Fibroblast of skin of left biceps (primary cell): ENCODE results near the gene OS9.

Experiments
- DNase-seq, 2 experiments: peaks; one replicate each; pipeline ENCODE4 v3.0.0-alpha.2; 2013; ENCODE audit warnings: low read depth in 2 of 2

OS9 gene

GRCh38 chr12:57735952-57736740, 42.2 kb downstream of the OS9 start:
- DNase-seq, result no peak

GRCh38 chr12:57736741-57737466, 43.0 kb downstream of the OS9 start:
- no peak for DNase-seq

DNA sequence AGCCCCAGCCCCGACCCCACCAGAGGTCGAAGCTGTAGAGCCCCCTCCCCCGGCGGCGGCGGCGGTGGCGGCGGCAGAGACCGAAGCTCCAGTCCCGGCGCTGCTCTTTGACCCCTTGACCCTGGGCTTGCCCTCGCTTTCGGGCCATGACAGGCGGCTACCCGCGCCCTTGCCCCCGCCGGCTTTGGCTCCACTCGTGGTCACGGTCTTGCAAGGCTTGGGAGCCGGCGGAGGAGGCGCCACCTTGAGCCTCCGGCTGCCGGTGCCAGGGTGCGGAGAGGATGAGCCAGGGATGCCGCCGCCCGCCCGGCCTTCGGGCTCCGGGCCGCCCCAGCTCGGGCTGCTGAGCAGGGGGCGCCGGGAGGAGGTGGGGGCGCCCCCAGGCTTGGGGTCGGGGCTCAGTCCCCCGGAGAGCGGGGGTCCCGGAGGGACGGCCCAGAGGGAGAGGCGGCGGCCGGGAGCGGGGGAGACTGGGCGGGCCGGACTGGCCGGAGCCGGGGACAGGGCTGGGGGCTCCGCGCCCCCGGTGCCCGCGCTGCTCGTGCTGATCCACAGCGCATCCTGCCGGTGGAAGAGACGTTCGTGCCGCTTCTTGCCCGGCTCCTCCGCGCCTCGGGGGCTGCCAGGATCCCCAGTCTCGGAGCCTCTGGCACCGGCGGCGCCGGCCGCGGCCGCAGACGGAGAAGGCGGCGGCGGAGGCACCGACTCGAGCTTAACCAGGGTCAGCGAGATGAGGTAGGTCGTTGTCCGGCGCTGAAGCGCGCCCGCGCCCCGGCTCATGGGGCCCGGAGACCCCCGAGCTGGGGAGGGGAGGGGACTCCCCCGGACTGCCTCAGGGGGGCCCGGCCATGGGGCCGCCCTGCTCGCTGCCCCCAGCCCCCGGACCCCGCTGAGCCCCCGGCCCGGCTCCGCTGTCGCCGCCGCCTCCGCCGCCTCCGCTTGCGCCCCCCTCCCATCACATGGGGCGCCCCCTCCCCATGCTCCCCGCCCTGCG, 43.8 kb downstream of the OS9 start:
- DNase-seq, result no peak

GRCh38 chr12:57738661-57739237, 44.8 kb downstream of the OS9 start, which contains the start of gene AGAP2:
AGAP2 (minus strand) TSS chr12:57738742; CDS start chr12:57738246, 496 bp downstream.
- DNase-seq, result no peak

GRCh38 chr12:57739387-57739786, 45.5 kb downstream of the OS9 start:
- no peak for DNase-seq

DNA sequence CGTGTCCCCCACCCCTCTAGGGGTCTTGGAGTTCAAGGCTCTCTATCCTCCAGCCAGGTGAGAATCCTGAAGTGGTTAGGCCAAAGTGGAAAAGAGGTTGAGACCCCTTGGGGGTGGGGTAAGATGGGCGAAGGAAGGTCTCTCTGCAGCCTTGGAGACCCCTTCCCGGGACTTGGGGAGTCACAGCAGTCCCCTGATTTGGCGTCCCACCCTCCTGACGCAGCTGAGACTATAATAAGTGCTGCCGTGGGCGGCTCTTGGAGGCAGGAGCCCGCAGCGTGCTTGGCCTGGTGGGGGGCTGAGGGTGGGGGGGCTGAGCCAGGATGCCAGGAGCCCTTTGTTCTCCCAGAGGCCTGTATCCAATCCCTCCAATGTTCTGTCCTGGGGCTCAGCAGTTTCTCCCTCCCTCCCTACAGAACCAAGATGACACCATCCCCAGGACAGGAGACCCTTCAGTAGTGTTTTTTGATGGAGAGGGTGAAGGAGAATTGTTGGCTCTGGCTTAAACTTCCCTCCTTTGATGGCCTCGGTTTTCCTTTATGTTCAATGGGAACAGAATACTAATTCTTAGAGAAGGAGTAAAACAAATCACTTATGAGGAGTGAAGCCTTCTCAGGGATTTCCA, 46.1 kb downstream of the OS9 start:
- DNase-seq, result no peak

DNA sequence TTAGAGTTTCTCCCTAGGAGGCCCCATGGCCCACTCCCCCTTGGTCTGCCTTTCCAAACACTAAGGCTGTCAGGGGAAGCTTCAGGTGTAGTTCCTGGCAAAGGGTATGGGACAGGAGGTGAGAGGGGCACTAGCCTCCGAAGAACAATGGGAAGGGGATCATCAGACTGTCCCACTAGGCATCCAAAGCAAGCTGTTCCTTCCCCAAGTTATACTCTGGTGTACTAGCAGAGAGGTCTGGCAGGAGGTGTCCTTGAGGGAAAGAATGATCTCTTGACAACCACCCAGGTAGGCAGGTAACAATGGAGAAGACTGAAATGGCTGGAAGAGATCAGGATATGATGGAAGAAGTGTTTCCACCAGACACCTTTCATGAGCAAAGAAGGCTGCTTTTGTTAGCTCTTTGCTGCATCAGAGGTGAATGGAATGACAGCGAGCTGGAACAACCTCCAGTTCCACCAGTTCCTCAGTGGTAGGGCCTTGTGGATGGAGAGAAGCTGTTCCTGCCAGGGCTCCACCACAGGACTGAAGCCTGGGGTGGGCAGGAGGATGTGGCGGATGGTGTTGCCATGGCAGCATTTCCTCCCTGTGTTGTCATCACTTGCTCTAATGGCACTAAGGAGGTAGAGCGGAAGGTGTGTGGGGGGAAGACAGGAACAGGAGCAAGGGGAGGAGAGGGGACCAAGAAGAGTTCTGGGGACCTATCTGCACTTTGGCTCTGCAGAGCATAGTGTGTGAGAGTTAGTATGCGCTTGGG, 46.9 kb downstream of the OS9 start:
- no peak for DNase-seq

GRCh38 chr12:57741413-57741789, 47.5 kb downstream of the OS9 start:
- no peak for DNase-seq

DNA sequence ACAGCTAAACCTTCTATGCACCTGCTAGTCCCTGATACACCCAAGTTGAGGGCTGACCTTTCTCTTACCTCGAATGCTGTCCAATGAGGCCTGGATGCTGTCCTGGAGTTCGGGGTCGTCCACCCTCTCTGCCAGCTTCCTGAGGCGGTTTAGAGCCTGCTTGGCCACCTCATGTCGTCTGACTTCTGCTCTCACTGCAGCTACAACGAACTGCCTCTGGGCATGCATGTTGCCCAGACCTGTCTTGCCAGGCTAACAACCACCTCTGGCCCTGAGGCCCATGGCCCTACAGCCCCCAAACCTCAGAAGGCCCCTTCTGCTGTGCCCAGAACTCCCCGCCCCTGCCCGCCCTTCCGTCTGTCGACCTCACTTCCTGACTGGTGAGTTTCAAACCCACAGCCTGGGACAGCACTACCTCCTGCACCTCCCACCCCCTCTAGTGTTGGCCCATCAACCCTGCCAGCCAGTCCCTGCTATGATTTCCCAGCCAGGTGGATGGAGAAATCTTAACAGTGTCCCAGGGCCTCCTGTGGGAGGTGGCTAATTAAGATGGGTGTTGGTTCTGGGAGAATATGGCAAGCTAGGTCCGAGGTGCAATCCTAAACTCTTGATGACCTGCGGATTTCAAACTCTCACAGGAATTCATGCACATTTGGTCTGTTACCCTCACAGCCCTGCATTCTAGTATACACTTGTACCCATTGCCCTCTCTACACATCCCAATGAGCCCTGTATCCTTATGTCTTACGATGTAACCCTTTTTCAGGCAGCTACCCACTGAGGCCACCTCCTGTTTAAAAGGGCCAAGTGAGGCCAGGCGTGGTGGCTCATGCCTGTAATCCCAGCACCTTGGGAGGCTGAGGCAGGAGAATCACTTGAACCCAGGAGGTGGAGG, 48.2 kb downstream of the OS9 start:
- no peak for DNase-seq

DNA sequence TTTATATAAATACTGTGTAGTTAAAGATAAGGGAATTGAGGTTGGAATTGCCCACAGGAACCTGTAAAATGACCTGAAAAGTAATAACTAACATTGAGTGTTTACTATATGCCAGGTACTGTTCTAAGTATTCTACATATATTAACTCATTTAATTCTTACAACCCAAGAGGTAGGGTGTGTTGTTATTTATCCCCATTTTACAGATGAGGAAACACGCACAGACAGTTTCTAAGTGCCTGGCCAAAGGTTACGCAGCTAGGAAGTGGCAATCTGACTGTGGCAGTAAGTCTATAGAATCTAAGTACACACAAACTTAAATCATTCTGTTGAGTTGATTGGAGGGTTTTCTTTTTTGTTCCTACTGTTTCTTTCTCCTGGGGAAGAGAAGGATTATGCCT, 49.8 kb downstream of the OS9 start:
- DNase-seq, result no peak

DNA sequence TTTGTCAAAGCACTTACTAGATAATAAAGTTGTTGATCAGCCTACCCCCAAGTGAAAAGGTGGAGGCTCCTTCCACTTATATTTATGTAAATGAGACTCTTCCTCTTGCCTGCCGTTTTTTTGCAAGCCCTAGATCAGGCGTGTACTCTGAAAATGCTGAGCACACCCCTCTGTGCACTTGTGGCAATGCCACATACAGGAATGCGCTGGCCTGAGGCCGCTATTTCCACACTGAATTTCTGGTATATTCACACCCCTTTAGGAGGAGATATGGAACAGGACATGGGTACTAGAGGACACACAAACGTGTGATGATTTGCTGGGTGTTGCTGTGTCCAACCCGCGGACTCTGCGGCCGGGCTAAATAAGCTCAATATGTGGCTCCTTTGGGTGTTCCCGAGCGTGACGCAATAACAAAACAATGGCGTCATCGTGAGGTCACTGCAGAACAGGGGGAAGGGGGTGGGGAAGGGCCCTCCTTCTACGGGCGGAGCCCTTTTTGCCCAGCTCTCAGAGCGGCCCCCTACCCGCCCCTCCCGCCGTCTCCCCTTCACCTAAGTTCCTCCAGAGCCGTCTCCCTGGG, 50.4 kb downstream of the OS9 start:
- DNase-seq, result no peak

DNA sequence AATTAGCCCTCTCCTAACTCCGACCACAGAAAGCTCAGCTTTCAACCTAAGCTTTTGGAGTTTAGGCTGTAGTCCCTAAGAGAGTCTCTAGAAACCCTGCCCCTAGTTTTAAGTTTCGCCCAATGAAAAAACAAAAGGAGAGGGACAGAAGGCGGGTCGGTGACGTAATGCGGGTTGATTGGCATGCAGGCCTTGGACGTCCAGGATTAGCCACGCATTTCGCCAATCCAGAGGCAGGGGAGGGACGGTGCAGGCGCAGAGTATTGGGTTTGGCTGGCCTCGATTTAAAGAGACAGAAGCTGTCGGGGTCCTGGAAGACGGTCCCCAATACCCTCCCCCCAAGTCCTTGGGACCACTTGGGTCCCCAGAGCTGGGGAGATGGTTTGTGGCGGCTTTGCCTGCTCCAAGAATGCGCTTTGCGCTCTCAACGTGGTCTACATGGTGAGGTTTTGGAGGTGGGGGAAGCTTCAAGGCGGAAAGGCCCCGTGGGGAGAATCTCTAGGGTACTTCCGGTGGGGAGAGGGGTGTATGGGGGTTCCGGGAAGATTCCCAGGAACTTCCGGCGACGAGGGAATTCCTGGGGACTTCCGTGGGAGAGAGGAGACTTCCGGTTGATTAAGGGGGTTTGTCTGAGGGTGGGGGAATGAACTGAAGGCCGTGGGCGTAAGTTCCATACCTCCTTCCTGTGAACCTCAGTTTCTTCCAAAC, 51.0 kb downstream of the OS9 start, which contains the start of gene TSPAN31:
TSPAN31 (plus strand) TSS at position 263 of the 708 bp plus-strand sequence; CDS start at position 379, 116 bp downstream.
- DNase-seq, result peak; percentile 96 to 97

DNA sequence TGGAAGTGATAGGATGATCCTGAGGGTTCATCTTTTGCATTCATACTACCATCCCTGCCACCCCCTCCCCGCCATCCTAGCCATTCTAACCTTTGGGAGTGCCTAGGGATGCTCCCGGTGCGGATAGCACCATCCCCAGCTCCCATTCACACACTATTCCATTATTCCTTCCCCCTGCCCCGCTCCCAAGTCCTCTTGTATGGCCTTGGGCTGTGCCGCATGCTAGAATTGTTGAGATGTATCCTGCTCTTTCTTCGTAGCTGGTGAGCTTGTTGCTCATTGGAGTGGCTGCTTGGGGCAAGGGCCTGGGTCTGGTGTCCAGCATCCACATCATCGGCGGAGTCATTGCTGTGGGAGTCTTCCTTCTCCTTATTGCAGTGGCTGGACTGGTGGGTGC, 51.6 kb downstream of the OS9 start:
- DNase-seq, result no peak

GRCh38 chr12:57746025-57746424, 52.1 kb downstream of the OS9 start:
- DNase-seq, result no peak

DNA sequence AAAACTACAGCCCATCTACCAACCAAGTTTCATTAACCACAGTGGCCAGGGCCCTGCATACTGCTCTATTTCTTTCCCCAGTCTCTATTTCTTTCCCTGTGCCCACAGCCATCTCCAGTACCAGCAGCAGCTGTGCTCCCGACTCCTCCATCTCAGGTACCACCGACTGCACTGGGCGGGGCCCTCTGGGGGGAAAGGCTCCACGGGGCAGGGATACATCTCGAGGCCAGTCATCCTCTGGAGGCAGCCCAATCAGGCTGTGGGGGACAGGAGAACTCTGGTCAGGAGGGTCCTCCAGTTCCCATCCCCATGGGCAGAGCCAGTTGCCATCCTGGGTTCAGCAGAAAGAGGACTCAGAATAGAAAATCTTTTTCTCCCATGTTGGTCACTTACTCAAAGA, 55.1 kb downstream of the OS9 start:
- DNase-seq, result no peak

DNA sequence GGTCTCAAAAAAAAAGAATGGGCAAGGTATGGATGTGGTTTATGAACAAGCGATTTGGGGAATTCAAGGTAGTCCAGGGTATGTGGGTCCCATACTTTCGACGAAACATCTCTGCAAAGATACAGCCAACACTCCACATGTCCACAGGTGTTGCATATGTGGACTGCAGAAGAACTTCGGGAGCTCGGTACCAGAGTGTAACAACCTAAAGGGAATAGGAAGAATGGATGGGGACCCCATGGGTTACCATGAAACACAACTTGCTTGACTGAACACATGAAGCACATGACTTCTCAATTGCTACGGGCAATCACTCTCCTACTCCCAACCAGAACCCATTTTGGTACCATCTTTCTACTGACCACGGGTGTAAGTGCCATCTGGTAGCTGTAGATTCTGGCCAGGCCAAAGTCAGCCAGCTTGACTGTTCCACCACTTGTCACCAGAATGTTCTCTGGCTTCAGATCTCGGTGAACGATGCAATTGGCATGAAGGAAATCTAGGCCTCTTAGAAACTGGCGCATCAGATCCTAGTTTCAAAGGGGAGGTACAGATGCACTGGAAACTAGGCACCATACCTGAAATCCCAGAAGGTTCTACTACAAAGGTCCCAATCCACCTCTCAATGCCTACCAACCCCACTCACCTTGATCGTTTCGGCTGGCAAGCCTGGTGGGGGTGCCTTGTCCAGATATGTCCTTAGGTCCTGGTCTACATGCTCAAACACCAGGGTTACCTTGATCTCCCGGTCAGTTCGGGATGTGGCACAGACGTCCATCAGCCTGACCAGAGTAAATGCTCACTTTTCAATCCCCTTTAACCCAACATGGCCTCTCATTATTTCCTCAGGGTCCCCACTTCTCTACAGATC, 56.9 kb downstream of the OS9 start:
- no peak for DNase-seq

DNA sequence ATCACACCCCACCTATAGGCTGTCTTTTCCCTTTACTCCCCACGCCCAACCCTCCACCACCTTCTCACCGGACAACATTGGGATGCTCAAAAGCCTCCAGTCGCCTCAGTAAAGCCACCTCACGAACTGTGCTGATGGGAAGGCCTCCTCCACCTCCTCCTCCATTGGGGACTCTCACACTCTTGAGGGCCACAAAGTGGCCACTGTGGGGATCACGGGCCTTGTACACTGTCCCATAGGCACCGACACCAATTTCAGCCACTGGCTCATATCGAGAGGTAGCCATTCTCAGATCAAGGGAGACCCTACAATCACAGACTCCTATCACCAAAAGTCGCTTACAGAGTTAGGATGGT, 57.5 kb downstream of the OS9 start:
- no peak for DNase-seq
